NCI-H1930 (cell line): ENCODE measurements around the gene ELL2.

Source experiments
- DNase-seq, 2 experiments: peaks; one replicate each; lab custom pipeline; 2025; lab: John Stamatoyannopoulos, UW

Gene ELL2

DNA sequence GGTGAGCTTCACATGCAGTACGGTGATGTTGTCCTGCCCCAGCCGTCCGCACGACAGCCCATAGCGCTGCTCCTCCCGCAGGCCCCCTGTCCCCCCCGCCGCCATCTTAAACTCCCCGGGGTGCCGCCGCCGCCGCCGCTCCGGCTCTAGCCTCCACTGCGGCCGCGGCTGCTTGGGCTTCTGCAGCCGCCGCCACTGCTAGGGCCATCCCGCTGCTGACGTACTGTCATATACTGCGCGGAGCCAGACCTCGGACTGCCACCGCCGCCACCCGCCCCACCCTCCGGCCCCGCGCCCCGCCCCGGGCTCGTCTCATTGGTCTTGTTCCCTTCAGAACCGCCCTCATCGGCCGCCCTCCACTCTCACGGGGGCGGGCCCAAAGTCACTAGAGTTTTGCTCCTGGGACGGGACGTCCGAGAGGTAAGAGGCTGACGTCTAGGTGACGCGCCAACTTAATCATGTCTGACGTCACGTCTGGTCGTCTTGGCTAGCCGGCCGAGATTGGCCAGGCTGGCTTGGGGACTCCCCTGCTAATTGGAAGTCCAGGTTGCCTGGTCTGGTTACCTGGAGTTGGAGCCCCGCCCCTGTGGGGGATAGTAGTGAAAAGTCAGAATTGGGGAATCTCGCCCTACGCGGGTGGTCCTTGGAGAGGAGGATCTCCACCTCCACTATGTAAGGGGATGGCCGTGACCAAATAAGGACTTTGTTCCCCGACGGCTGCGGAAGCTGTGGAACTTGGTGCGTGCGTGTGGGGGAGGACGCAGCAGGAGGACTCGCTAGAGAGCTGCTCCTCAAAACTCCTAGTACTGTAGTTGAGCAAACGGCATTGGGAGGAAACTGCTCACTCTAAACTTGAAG, at the start of gene ELL2:
TSS of gene ELL2 (minus strand) at position 235 of the 858 bp plus-strand sequence. CDS start at position 105, 130 bp downstream.
- DNase-seq = peak; percentile 68 to 72

DNA sequence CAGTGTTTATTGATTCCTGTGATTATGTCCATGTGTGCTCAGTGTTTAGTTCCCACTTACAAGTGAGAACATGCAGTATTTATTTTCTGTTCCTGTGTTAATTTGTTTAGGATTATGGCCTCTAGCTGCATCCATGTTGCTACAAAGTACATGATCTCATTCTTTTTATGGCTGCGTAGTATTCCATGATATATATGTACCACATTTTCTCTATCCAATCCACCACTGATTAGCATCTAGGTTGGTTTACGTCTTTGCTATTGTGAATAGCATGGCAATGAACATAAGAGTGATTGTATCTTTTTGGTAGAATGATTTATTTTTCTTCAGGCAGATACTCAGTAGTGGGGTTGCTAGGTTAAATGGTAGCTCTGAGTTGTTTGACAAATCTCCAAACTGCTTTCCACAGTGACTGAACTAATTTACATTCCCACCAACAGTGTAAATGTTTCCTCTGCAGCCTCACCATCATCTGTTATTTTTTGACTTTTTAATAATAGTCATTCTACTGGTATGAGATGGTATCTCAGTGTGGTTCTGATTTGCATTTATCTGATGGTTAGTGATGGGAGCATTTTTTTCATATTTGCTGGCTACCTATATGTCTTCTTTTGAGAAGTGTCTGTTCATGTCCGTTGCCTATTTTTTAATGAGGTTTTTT, 47.5 kb upstream of the ELL2 start:
- DNase-seq = no peak

DNA sequence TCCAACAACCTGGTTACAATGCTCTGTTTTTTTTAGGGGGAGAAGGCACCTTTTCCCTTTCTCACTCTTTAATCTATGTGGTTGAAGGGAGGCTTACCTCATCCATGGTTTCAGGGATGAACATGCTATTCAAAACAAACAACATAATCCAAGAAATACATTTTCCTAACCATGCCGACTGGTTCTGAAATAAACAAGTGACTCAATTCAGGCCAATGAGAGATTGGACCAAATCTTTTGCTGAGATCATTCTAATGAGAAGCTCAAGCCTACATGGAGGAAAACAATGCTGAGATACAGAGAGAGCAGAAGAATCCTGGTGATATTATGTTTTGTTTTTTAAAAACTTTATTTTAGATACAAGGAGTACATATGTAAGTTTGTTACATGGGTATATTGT, 46.8 kb upstream of the ELL2 start:
- no peak for DNase-seq

DNA sequence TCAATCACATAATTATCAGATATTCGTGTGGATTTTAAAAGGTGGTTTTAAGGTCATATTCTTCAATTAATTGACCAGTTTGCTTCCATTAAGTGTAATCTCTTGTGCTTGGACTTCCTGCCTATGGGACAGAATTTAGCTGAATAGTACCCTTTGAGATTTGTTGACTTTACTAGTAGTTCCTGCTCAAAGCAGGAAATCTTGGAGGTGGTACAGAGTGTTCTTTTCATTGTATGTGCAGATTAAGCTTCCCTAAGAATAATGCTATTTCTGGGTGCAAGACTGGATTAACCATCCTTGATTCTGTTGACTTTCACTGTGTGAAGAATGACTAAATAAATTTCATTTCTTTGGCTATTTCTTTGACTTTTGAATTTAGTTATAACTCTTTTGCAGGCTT, 45.4 kb upstream of the ELL2 start:
- DNase-seq = no peak

DNA sequence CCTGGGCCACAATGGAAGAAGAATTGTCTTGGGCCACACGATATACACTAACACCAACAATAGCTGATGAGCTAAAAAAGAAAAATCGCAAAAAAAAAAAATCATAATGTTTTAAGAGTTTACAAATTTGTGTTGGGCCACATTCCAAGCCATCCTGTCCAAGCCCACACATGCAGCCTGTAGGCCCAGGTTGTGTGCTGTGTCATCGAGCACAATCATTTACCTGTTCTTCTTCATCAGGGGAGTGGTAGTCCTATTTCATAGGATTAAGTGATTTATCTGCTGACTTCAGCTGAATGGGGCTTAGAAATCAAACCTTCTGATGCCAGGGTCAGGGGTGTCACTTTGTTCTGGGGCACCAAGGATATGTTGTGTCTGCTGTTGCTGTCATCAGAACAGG, 44.6 kb upstream of the ELL2 start:
- DNase-seq = no peak

DNA sequence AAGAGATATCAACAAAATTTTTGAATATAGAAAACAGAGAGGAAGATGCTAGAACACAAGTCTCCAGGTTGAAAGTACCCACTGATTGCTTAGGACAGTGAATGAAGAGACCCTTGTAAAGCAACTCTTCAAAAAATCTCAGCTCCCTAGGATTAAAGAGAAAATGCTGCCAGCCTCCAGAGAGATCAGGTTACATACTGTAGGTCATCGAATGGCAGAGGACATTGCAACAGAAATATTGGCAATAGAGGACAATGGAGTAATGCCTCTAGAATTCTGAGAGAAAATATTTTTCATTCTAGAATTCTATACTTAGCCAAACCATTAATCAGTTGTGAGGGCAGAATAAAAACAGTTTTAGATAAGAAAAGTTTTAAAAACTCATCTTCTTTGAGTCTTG, 43.1 kb upstream of the ELL2 start:
- DNase-seq = no peak

DNA sequence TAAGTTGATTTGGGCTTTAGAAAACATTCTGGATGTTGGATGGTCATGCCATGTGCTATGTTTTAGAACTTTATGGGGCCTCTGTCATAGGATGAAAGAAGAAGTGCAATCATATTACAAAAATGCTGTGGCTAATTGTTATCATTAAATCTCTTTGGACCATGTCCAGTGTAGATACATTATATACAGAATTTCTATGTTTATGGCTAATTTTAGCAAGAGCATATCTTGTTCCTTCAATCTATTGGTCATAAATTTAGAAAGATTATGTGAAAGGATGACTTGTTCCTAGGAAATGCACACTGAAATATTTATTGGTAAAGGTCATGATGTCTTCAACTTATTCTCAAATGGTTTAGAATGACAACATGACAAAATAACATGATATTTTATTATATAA, 42.4 kb upstream of the ELL2 start:
- no peak for DNase-seq

DNA sequence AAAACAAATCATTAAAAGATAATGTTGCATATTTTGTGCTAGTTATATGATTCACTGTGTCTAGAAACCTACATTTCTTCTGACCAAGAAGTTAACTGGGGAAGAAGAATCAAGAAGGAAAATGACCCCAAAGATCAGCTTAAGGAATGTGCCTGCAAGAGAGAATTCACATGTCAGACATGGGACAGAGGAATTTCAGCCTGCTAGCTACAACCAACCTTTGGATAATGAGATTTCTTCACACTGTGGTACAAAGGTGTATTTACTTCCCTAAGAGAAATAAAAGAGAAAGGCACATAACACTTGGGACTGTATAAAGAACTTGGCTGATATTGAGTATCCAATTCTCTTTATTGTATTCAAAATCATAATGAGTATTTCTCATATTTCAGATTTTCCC, 39.6 kb upstream of the ELL2 start:
- no peak for DNase-seq

DNA sequence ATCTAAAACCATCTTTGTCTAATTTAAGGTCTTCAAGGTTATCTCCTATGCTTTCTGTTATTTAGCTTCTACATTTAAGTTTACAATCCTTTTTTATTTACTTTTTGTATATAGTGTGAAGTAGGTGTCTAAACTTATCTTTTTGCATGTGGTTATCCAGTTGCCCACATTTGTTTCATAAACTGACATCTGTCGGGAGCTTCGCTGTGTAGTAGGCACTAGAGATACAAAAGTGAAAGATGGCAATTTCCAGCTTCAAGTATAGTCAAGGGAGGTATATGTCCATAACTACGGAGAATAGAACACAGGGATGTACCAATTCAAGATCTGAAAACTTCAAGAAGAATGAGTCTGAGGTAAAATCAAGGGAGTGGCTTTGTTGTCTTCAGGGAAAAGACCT, 38.7 kb upstream of the ELL2 start:
- DNase-seq = no peak

DNA sequence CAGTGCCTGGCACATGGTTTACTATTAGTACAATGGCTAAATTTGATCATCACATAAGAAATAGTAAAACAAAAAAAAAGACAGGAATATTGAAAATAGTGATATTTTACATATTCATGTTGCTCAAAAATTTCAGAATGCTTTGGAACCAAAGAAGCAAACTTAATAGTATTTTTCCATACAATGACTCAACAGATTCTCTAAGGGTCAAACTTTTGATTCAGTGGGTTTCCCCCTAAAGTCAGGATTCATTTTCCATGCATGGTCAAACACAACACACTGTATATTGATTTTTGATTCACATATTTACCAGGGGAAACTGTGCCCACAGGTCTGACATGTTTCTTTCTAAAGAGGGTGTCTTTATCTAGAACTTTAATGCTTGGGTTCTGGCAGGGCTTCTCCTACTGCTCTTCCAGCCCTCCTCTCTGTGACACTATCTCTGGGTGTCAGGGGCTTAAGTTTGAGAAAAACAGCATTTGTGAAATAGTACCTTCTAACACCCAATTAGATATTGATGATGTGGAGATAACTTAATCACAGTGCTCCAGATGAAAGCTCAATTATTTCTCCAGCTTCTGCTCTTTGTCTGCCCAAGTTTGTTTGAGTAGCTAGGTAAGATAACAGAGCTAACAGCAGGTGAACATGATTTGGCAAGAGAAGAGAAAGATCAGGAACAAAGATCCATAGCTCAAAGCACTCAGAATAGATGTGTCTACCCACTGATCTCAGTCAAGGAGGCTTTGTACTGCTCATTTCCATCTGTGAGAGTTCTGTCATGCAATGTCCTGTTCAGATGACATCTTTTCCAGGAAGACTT, 35.5 kb upstream of the ELL2 start:
- no peak for DNase-seq

DNA sequence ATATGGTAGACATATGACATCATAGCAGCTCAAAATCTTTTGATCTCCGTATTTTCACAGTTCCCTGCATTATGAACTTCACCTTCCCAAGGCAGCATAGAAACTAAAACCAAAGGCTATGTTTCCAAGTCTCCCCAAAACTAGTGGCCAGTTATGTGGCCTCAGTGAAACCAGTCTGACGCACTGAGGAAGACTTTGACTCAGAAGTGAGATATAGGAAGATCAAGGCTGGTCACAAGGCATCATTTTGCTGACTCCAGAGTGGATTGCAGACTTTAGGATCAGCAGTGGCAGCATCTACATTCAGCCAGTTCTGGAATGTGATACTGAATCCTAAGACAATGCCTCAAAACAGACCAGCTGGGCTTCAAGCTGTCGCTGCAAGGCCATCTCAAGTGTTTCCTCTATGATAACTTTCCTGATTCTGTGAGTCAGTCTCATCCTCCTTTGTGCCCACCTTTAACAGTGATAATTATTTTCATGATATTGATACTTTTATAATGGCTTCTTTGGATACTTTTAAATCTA, 34.4 kb upstream of the ELL2 start:
- DNase-seq = no peak

DNA sequence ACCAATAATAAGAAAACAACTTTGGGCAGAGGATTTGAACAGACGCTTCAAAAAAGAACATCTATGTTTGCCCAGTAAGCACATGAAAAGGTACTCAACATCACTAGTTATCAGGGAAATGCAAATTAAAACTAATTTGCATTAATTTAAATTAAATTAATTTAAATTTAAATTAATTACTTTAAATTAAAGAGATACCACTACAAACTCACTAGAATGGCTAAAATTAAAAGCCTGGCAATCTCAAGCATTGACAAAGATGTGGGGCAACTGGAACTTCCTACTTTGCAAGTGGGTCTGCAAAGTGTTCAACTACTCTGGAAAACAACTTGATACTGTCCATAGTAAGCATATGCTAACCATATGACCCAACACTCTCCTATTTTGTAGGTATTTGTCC, 32.1 kb upstream of the ELL2 start:
- no peak for DNase-seq

DNA sequence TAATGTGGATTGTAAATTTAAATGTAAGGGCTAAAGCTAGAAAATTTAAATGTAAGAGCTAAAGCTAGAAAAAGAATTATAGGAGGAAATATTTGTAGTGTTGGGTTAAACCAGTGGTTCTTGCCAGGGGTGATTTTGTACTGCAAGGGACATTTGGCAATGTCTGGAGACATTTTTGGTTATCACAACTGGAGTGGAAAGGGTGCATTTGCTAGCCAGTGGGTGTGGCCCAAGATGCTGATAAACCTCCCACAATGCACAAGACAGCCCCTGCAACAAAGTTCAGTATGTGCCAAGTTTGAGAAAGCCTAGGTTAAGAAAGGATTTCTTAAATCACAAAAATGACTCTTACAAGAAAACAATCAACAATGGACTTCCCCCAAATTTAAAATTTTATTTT, 31.6 kb upstream of the ELL2 start:
- DNase-seq = no peak

DNA sequence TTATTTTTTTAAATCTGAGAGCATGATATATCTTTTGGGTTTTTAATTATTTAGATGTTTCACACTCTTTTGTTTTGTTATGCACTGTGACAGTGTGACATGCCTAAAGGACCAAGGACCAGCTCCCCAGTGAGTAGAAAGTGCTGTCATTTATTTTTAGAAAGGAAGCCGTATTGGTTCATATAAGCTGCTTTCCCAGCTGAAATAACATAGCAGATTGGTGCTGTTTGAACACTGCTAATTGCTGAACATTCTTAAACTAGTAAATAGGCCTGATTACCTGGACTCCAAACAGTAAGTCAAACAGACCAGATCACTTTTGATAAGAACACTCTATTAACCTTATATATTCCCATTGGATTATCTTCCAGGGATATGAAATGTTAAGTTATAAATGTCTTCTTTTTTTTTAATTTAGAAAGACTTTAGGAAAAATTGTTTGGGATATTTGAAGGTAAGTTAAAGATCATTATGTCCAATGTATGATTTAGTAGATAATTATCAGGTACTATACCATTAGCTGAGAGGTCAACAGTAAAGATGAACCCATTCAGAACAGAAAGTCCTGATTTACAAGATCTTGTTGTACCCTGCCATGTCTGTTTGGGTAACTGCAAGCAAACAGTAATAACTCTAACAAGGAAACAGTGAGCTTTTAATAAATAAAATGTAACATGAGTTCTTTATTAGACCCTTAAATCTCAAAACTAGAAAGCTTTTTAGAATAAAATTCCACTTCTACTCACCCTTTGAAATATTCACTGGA, 27.8 kb upstream of the ELL2 start:
- DNase-seq = peak; percentile 36 to 46

DNA sequence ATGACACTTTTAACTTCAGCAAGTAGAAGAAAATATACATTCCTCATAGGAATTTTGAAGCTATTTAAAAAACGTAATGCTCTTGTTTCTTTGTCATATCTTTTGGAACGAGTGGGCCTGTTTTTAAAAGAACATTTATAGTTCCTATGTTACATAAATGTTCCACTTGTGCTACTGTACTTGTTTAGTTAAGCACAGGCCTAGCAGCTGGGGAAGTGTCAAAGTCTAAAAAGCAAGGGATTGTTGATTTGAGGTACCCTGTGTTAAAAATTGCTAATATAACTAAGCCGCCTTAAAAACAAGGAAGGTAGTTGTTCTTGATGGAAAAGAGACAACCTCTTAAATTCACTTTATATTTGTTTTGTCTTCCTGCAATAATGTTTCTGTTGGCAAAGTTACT, 27.2 kb upstream of the ELL2 start:
- DNase-seq = no peak

DNA sequence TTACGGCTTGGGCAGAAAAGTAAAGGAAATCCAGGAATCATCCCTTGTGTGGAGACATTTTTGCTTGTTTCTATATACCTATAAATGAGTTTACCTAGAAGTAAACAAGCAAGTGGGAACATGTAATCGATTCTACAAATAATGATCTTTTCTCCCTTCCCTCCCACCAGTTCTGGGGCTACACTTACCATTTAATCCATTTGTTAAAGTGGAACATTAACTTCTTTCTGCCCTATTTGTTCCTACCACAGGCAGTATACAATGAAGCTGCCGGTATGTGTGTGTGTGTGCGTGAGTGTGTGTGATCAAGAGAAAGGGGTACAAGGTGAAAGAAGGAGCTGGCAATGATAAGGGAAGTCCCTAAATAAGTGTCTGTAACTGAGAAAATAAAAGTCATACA, 26.4 kb upstream of the ELL2 start:
- DNase-seq = no peak

DNA sequence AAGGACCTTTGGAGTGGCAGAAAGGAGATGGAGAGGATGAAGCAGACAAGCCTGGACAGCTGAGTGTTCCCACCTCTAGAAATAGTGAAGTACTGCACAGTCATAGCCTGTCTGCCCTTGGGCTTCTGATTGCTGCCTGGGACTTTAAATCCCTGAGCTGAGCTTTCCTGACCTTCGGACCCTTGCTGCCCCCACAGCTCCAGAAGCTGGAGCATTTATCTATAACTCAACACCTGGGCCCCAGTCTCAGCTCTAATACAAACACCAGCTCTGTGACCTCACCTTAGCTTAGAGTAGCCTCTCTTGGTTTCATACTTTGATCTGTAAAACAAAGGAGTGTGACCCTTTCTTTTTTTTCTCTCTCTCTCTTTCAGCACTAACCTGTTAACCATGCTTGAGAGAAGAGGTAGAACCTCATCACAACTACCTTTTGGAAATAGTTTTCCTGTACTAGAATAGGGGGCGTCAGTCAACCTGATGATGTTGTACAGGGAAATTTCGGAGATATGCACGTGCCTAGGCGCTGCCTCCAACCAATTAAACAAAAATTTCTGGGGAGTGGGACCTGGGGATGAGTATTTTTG, 25.4 kb upstream of the ELL2 start:
- no peak for DNase-seq

DNA sequence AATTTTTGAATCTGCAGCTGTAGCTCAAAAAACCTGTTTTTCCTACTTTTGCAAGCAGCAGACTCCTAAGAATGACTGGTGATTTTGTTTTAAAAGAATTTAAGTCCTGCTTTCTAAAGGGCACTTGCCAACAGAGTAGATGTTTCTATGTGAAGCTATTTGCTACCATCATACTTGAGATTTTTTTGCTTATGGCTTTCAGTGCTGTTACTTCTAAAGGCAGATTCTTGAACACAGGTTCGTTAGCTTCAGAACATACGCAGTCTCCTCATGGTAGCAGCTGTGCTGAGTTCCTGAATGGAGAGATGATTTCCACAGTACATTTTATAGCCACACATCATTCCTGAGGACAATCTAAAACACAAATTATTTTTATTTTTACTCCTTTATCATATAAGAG, 24.4 kb upstream of the ELL2 start:
- no peak for DNase-seq

DNA sequence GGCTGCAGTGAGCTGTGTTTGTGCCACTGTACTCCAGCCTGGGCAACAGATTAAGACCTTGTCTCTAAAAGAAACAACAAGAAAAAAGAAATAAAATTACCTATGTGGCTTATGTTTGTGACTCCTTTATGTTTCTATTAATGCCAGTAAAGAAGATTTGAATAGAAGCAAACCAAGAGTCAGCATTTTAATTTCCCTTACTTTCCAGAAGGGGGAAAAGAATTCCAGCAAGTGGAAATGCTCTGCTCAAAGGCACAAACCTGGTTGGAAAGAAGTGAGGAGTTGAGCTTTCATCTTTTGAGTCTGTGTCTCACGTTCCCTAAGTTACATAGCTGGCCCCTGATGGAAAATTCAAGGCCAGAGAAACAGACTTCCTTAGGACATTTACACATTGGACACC, 23.6 kb upstream of the ELL2 start:
- DNase-seq = no peak

DNA sequence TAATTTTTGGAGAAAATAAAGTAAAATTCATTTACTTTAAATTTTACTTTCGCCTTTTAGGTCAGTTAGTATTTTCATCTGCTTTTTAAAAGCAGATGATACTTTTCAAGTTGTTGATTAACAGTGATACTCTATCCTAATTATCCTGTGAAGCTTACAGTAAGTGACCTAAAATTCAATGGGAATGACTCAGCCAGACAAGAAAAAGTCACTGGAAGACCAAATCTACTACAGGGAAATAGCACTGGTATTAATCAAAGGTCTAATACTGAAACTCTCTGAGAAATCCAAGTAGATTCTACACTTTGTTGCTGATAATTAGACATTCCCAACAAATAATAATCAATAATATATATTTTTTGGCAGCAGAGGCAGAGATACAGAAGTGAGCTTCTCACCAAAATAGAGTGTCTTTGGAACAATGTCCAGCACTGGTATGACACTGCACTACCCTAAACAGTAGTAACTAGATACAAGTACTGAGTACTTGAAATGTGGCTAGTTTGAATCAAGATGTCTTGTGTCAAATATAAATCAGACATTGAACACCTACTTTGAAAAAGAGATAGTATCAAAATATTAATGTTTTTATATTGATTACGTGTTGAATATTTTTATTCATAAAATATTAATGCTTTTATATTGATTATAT, 22.8 kb upstream of the ELL2 start:
- no peak for DNase-seq

DNA sequence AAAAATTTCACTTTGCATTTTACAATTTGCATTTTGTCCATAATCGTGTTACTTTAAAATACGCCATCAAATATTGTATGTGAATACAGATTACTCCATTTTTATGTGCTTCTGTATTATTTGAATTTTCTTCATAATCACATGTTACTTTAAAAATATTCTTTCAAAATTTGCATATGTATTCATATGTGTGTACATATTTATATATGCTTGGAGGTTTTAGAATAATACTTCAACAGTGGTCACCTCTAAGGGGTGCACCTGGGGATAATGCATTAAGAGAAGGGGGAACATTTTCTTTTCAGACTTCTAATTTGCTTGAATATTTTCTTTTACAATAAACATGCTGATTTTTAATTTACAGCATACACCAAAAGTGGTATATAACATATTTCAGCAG, 21.9 kb upstream of the ELL2 start:
- no peak for DNase-seq
